ENCODE measurements around the gene OXER1. TPM values are rescaled to one million over a fixed set of nuclear protein-coding genes. Genes with fewer than 3 reads are reported as not detected.

Gene OXER1
- total RNA-seq, 1 donor from 2014 or later: 0.32 TPM

Other genes with a start within 250 kb of the OXER1 start
- gene MTA3, start 195.5 kb downstream of the OXER1 start, total RNA-seq: 21.6 and 28.0 TPM in 2 replicates
- gene HAAO, start 28.4 kb upstream of the OXER1 start, total RNA-seq: not detected in 2 replicates

Data from myocyte (in vitro differentiated cells).